ENCODE measurements around the gene HDDC2. TPM values are rescaled to one million over a fixed set of nuclear protein-coding genes. Genes with fewer than 3 reads are reported as not detected.

Gene HDDC2, protein sequence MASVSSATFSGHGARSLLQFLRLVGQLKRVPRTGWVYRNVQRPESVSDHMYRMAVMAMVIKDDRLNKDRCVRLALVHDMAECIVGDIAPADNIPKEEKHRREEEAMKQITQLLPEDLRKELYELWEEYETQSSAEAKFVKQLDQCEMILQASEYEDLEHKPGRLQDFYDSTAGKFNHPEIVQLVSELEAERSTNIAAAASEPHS
- 10 to 100 TPM; 53.5 to 87.5 (median 57.3) TPM for total RNA-seq
- 70.8 TPM for total RNA-seq (2013)

DNA sequence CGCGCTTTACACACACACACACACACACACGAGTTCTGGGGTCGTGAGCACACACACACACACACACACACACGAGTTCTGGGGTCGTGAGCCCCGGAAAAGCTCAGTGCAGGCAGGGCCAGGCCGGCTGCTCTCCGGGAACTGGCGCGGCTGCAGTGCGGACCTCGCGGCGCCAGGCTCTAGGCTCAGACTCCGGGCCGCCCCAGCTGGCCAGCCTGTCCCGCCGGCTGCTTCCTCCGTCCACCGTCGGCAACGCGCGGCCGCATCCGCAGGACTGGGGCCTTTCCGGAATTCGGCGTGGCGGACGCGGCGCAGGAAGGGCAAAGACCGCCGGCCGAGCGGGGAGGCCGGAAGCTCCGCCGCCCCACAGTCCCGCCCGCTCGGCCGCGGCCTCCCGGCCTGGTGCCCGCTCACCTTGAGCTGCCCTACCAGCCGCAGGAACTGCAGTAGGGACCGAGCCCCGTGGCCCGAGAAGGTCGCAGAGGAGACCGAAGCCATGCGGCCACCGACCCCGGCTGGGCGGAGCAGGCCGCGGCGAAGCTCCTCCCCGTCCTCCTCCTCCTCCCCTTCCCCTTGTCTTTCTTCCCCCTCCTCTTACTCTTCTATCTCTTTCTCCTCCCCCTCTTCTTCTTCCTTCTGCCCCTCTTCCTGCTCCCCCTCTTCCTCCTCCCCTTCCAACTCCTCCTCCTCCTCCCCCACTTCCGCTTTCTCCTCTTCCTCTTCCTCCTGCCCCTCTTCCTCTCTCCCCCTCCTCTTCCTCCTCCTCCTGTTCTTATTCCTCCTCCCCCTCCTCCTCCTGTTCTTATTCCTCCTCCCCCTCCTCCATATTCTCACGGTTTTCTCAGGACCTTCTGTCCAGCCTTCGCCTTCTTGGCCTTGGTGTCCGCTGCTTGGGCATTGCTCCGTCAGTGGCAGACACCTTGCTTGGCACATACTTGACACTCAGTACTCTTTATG, at the start of gene HDDC2:
Gene HDDC2, minus strand, starts transcription at position 533 of the 957 bp plus-strand sequence. Its CDS starts 35 bp downstream, at position 498.
- Mint-ChIP-seq H3K4me3 (peak within 1 kb of the TSS; percentile 94), H3K36me3 (peaks cover 15% of the 10 kb centered on the region), H3K27me3 (ENCODE audit: low read depth in 2 of 2) (peaks cover 2 to 22% of the 10 kb centered on the region in 2 donors), H3K9me3 (peaks cover 0 to 3% of the 10 kb centered on the region in 2 donors), H3K4me1 (peaks cover 52 to 61% of the 10 kb centered on the region in 2 donors), H3K27ac (peak within 1 kb of the TSS; percentile 82 to 89)
- Histone ChIP-seq H3K36me3 (ENCODE audit: control insufficient read depth, insufficient read depth, low read length) (peaks cover 23% of the 10 kb centered on the region), H3K27ac (ENCODE audit: low read length) (peak within 1 kb of the TSS; percentile 89), H3K4me3 (ENCODE audit: low read length) (peak within 1 kb of the TSS; percentile 70), H3K27me3 (ENCODE audit: control insufficient read depth, insufficient read depth, low read length) (no peaks in the 10 kb centered on the region), H3K4me1 (ENCODE audit: control insufficient read depth, insufficient read depth, low read length) (peaks cover 13% of the 10 kb centered on the region), H3K9me3 (ENCODE audit: control insufficient read depth, insufficient read depth, low read length) (no peaks in the 10 kb centered on the region)
- ATAC-seq (peak; percentile 52 to 79 (median 64)), DNase-seq (peak; percentile 53 to 63)
- TF ChIP-seq, protein P1, sequence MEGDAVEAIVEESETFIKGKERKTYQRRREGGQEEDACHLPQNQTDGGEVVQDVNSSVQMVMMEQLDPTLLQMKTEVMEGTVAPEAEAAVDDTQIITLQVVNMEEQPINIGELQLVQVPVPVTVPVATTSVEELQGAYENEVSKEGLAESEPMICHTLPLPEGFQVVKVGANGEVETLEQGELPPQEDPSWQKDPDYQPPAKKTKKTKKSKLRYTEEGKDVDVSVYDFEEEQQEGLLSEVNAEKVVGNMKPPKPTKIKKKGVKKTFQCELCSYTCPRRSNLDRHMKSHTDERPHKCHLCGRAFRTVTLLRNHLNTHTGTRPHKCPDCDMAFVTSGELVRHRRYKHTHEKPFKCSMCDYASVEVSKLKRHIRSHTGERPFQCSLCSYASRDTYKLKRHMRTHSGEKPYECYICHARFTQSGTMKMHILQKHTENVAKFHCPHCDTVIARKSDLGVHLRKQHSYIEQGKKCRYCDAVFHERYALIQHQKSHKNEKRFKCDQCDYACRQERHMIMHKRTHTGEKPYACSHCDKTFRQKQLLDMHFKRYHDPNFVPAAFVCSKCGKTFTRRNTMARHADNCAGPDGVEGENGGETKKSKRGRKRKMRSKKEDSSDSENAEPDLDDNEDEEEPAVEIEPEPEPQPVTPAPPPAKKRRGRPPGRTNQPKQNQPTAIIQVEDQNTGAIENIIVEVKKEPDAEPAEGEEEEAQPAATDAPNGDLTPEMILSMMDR (IDR thresholded peaks at IDR 0.05), result no peak
- intact Hi-C loops (cut with micrococcal nuclease), result loop anchor here (10.0 kb wide), 1 partner anchor 147 kb away; the partner anchor contains the start of gene TPD52L1
- WGBS (ENCODE audit: insufficient coverage), result 4% methylated on average over 67 of the region's 67 CpGs

DNA sequence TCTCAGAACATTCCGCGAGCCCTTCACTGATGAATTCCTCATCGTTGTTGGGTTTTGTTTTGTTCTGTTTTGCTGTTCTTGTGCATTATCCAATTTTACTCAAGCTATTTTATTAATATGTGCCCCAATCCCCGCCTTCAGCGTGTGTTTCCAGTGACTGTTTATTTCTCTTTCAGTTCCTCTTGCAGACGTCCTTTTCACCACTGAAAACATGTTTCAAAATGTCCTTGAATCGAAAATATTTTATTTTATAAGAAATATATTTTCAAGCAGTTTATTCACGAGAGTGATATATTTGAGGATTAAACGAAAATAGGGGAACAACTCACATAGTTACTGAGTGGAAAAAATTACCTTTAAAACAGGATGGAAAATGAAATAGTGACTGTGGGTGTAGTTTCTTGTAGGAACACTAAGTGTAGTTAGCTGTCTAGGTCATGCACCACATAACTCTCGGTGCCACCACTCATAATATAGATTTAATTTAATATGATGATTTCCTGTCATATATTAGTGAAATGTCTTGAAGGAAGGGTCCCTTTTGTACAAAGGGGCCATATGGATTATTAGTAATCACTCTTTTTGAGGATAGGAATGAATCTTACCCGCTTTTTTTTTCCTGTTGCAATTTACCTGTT, 45.3 kb upstream of the HDDC2 start:
- no peaks in the 10 kb centered on the region for H3K4me1 Mint-ChIP-seq
- no peaks in the 10 kb centered on the region for H3K27me3 ChIP-seq (ENCODE audit: control insufficient read depth, insufficient read depth, low read length)
- intact Hi-C loops (cut with micrococcal nuclease), result no loop called here
- TF ChIP-seq, protein P1 (IDR thresholded peaks at IDR 0.05), result no peak
- no peak overlapping the region for H3K4me3 ChIP-seq (ENCODE audit: low read length)
- no peaks in the 10 kb centered on the region for H3K36me3 ChIP-seq (ENCODE audit: control insufficient read depth, insufficient read depth, low read length)
- peak overlapping the region; percentile 39 for H3K27ac ChIP-seq (ENCODE audit: low read length)
- H3K4me3 Mint-ChIP-seq, result no peak overlapping the region
- no peaks in the 10 kb centered on the region for H3K9me3 ChIP-seq (ENCODE audit: control insufficient read depth, insufficient read depth, low read length)
- no peaks in the 10 kb centered on the region for H3K9me3 Mint-ChIP-seq
- no peaks in the 10 kb centered on the region for H3K36me3 Mint-ChIP-seq
- H3K27me3 Mint-ChIP-seq (ENCODE audit: low read depth in 2 of 2), result peaks cover 7% of the 10 kb centered on the region in 2 donors
- DNase-seq (no peak), ATAC-seq (no peak)
- WGBS (ENCODE audit: insufficient coverage), result 64% methylated on average over 6 of the region's 11 CpGs
- H3K4me1 ChIP-seq (ENCODE audit: control insufficient read depth, insufficient read depth, low read length), result peaks cover 11% of the 10 kb centered on the region
- no peak overlapping the region for H3K27ac Mint-ChIP-seq

DNA sequence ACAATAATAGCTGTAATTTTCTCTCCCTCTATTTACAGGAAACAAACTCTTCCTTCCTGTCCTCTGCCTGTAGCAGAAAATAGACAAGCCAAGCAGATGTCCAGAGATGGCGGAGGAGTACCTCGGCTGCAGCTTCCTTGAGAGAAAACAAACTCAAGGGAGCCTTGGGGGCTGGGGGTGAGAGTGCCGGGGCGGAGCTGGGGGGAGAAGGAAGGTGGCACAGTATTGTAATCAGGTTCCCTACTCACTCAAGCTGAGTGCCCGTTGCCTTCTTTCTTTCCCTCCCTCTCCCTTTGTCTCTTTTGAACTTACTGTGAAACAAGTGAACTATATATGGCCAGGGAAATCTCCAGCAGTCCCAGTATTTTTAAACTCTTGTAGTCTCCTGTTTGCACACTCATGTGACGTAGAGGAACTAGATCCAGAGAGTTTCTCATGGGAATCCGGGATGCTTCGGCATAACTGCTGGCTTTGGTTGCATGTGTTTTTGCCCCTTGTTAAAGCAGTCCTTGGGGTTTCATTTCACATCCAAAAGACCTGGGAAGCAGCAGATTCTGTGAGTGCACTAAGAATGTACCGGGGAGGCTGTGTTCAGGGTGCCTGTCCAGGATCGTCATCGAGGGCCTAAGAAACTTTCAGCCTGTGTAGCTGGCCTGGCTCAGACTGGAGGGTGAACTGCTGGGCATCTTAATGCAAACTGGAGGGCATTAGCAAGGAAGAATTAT, 44.6 kb upstream of the HDDC2 start:
- intact Hi-C loops (cut with micrococcal nuclease), result no loop called here
- Histone ChIP-seq H3K36me3 (ENCODE audit: control insufficient read depth, insufficient read depth, low read length) (no peaks in the 10 kb centered on the region), H3K27me3 (ENCODE audit: control insufficient read depth, insufficient read depth, low read length) (no peaks in the 10 kb centered on the region), H3K9me3 (ENCODE audit: control insufficient read depth, insufficient read depth, low read length) (no peaks in the 10 kb centered on the region), H3K27ac (ENCODE audit: low read length) (peak overlapping the region; percentile 39), H3K4me3 (ENCODE audit: low read length) (no peak overlapping the region), H3K4me1 (ENCODE audit: control insufficient read depth, insufficient read depth, low read length) (peaks cover 11% of the 10 kb centered on the region)
- ATAC-seq (peak in 1 of 3 donors; percentile 26), DNase-seq (no peak)
- TF ChIP-seq, protein P1 (IDR thresholded peaks at IDR 0.05), result no peak
- no peaks in the 10 kb centered on the region for H3K9me3 Mint-ChIP-seq
- peaks cover under 1 to 6% of the 10 kb centered on the region in 2 donors for H3K27me3 Mint-ChIP-seq (ENCODE audit: low read depth in 2 of 2)
- H3K4me1 Mint-ChIP-seq, result no peaks in the 10 kb centered on the region
- H3K27ac Mint-ChIP-seq, result no peak overlapping the region
- 64% methylated on average over 9 of the region's 11 CpGs for WGBS (ENCODE audit: insufficient coverage)
- H3K4me3 Mint-ChIP-seq, result no peak overlapping the region
- H3K36me3 Mint-ChIP-seq, result no peaks in the 10 kb centered on the region
